ENCODE data around the gene IL17B.

Gene IL17B

GRCh38 chr5:149380466-149381121 lies 1.5 kb upstream of the IL17B start:
- no peak for DNase-seq (ENCODE audit: low read depth in 2 of 2, low spot score in 1 of 2)

- no peak for DNase-seq (ENCODE audit: low read depth in 2 of 2, low spot score in 1 of 2)
Observed at GRCh38 chr5:149379818-149380374, 804 bp upstream of the IL17B start.

- DNase-seq (ENCODE audit: low read depth in 2 of 2, low spot score in 1 of 2), result no peak
Observed at GRCh38 chr5:149378241-149378820, 761 bp downstream of the IL17B start.

- DNase-seq (ENCODE audit: low read depth in 2 of 2, low spot score in 1 of 2), result no peak
Observed at GRCh38 chr5:149376711-149377447, 2.2 kb downstream of the IL17B start.

- no peak for DNase-seq (ENCODE audit: low read depth in 2 of 2, low spot score in 1 of 2)
Observed at GRCh38 chr5:149376104-149376503, 3.0 kb downstream of the IL17B start.

- DNase-seq (ENCODE audit: low read depth in 2 of 2, low spot score in 1 of 2), result no peak
Observed at GRCh38 chr5:149375434-149375833, 3.7 kb downstream of the IL17B start.

- DNase-seq (ENCODE audit: low read depth in 2 of 2, low spot score in 1 of 2), result no peak
Observed at GRCh38 chr5:149374801-149375200, 4.3 kb downstream of the IL17B start.

GRCh38 chr5:149374303-149374702 lies 4.8 kb downstream of the IL17B start:
- DNase-seq (ENCODE audit: low read depth in 2 of 2, low spot score in 1 of 2), result no peak

GRCh38 chr5:149372932-149373331 lies 6.2 kb downstream of the IL17B start:
- DNase-seq (ENCODE audit: low read depth in 2 of 2, low spot score in 1 of 2), result no peak

- DNase-seq (ENCODE audit: low read depth in 2 of 2, low spot score in 1 of 2), result no peak
Observed at GRCh38 chr5:149372076-149372795, 6.9 kb downstream of the IL17B start.

- DNase-seq (ENCODE audit: low read depth in 2 of 2, low spot score in 1 of 2), result peak; percentile 28 to 40
Observed at GRCh38 chr5:149371296-149371962, 7.7 kb downstream of the IL17B start.

GRCh38 chr5:149370878-149371277 lies 8.2 kb downstream of the IL17B start:
- no peak for DNase-seq (ENCODE audit: low read depth in 2 of 2, low spot score in 1 of 2)

- DNase-seq (ENCODE audit: low read depth in 2 of 2, low spot score in 1 of 2), result no peak
Observed at GRCh38 chr5:149367972-149368645, 11.0 kb downstream of the IL17B start.

- peak in 1 of 2 donors; percentile 29 for DNase-seq (ENCODE audit: low read depth in 2 of 2, low spot score in 1 of 2)
Observed at GRCh38 chr5:149367249-149367971, 11.7 kb downstream of the IL17B start.

- DNase-seq (ENCODE audit: low read depth in 2 of 2, low spot score in 1 of 2), result no peak
Observed at GRCh38 chr5:149366169-149366729, 12.8 kb downstream of the IL17B start.

- no peak for DNase-seq (ENCODE audit: low read depth in 2 of 2, low spot score in 1 of 2)
Observed at GRCh38 chr5:149365418-149365817, 13.7 kb downstream of the IL17B start.

- no peak for DNase-seq (ENCODE audit: low read depth in 2 of 2, low spot score in 1 of 2)
Observed at GRCh38 chr5:149364719-149365118, 14.4 kb downstream of the IL17B start.

GRCh38 chr5:149363936-149364335 lies 15.2 kb downstream of the IL17B start:
- no peak for DNase-seq (ENCODE audit: low read depth in 2 of 2, low spot score in 1 of 2)

- no peak for DNase-seq (ENCODE audit: low read depth in 2 of 2, low spot score in 1 of 2)
Observed at GRCh38 chr5:149363358-149363757, 15.7 kb downstream of the IL17B start.

Measured in stimulated activated CD8-positive, alpha-beta memory T cell treated with anti-CD3 and anti-CD28 coated beads, Interleukin-4, amount 100 ng/mL, for 1 hour (primary cell).